HepG2 (cell line): ENCODE measurements around the gene DGAT2. TPM values are rescaled to one million over a fixed set of nuclear protein-coding genes. Genes with fewer than 3 reads are reported as not detected.

Experiments
- ATF1 ChIP-seq: IDR thresholded peaks from 2 replicates; pipeline ENCODE4 v1.6.1; 2016; ENCODE audit warnings: mild to moderate bottlenecking, control low read depth
- DPF2 ChIP-seq: sonication (generic); formaldehyde crosslinking; IDR thresholded peaks from 2 replicates; pipeline ENCODE4 v1.4.0; 2020; ENCODE audit warnings: mild to moderate bottlenecking, low read depth, missing genetic modification reagents, borderline replicate concordance
- ETV6 ChIP-seq: sonication (generic); formaldehyde crosslinking; conservative IDR thresholded peaks from 2 replicates; pipeline ENCODE4 v1.4.0; 2020; ENCODE audit warnings: missing genetic modification reagents
- GFI1 ChIP-seq: sonication (generic); formaldehyde crosslinking; IDR thresholded peaks from 2 replicates; pipeline ENCODE4 v1.5.0; 2020; ENCODE audit warnings: missing genetic modification reagents, mild to moderate bottlenecking, borderline replicate concordance
- GMEB2 ChIP-seq: IDR thresholded peaks from 2 replicates; pipeline ENCODE4 v1.6.1; 2016; ENCODE audit warnings: missing biosample characterization, missing genetic modification reagents, low read depth
- HDAC6 ChIP-seq: fragments of 200-600 bp; sonication (generic); IDR thresholded peaks from 2 replicates; pipeline ENCODE4 v1.7.0; 2017; ENCODE audit warnings: mild to moderate bottlenecking, antibody characterized with exemption, low read length, low read depth
- IKZF4 ChIP-seq: sonication (generic); formaldehyde crosslinking; IDR thresholded peaks from 2 replicates; pipeline ENCODE4 v1.5.1; 2020; ENCODE audit warnings: borderline replicate concordance, mild to moderate bottlenecking, low read depth, missing genetic modification reagents; ENCODE audit errors: not compliant biosample characterization
- JUND ChIP-seq: sonication (generic); formaldehyde crosslinking; IDR thresholded peaks from 2 replicates; pipeline ENCODE4 v1.8.0; 2022; ENCODE audit warnings: mild to moderate bottlenecking, missing genetic modification reagents
- KLF11 ChIP-seq: IDR thresholded peaks from 2 replicates; pipeline ENCODE4 v1.6.1; 2016; ENCODE audit warnings: missing compliant biosample characterization
- SATB2 ChIP-seq: sonication (generic); formaldehyde crosslinking; IDR thresholded peaks from 2 replicates; pipeline ENCODE4 v1.5.0; 2020; ENCODE audit warnings: missing genetic modification reagents
- SRSF1 ChIP-seq: fragments of 200-400 bp; formaldehyde crosslinking; optimal IDR thresholded peaks from 2 replicates; pipeline ENCODE3; 2017; ENCODE audit warnings: mild to moderate bottlenecking, low read depth, low read length, moderate library complexity
- ZBTB25 ChIP-seq: IDR thresholded peaks from 2 replicates; pipeline ENCODE4 v1.6.1; 2018; ENCODE audit warnings: missing genetic modification reagents
- ZNF362 ChIP-seq: sonication (generic); formaldehyde crosslinking; IDR thresholded peaks from 2 replicates; pipeline ENCODE4 v1.4.0; 2020; ENCODE audit warnings: missing genetic modification reagents, mild to moderate bottlenecking, borderline replicate concordance
- ZNF460 ChIP-seq: sonication (generic); formaldehyde crosslinking; IDR thresholded peaks from 2 replicates; pipeline ENCODE4 v1.5.1; 2020; ENCODE audit warnings: missing genetic modification reagents, mild to moderate bottlenecking, borderline replicate concordance
- ZNF513 ChIP-seq: sonication (generic); formaldehyde crosslinking; conservative IDR thresholded peaks from 2 replicates; pipeline ENCODE4 v1.5.0; 2020; ENCODE audit warnings: missing genetic modification reagents
- ZNF589 ChIP-seq: sonication (generic); formaldehyde crosslinking; conservative IDR thresholded peaks from 2 replicates; pipeline ENCODE4 v1.8.0; 2022; ENCODE audit warnings: mild to moderate bottlenecking, moderate library complexity, missing genetic modification reagents
- ZNF616 ChIP-seq: sonication (generic); formaldehyde crosslinking; IDR thresholded peaks from 2 replicates; pipeline ENCODE4 v1.5.0; 2020; ENCODE audit warnings: low read depth, mild to moderate bottlenecking, missing genetic modification reagents
- ZNF687 ChIP-seq: sonication (generic); formaldehyde crosslinking; IDR thresholded peaks from 2 replicates; pipeline ENCODE4 v1.5.1; 2020; ENCODE audit warnings: mild to moderate bottlenecking, missing genetic modification reagents, moderate library complexity
- ZNF704 ChIP-seq: sonication (generic); formaldehyde crosslinking; IDR thresholded peaks from 2 replicates; pipeline ENCODE4 v1.8.1; 2023; ENCODE audit warnings: mild to moderate bottlenecking, inconsistent platforms, moderate library complexity, missing genetic modification reagents, borderline replicate concordance
- polyA plus RNA-seq, 8 experiments: library from polyadenylated mRNA; depleted of rRNA in 3 of 8; stranded (reverse) in 7 of 8; unstranded in 1 of 8; fragments of >200 nt; fragmentation: Illumina TruSeq in 4 of 8; extraction: Trizol in 4 of 8; gene quantifications; 2 replicates each; pipeline versions ENCODE4 v1.2.1 to v1.2.3, GENCODE V29; 2011 to 2016; ENCODE audit warnings: low read depth in 4 of 8, missing spikeins in 1 of 8, mixed read lengths in 1 of 8; ENCODE audit not compliant: insufficient read depth in 1 of 8
- total RNA-seq, 5 experiments: library from RNA; depleted of rRNA; stranded (reverse); fragments of >200 nt; fragmentation: Illumina TruSeq; extraction: Trizol; gene quantifications; 2 replicates each; pipeline ENCODE4 v1.2.3, GENCODE V29; 2016; ENCODE audit warnings: low read depth in 1 of 5

DGAT2 gene
- total and polyA plus RNA-seq, 2 of the 13 experiments (the other 11 are each of a cell fraction or from before 2014, with no cell fraction given), result 39.0 to 65.6 TPM

GRCh38 chr11:75784085-75784478 lies 15.5 kb downstream of the DGAT2 start (continued):
- no peak for TF ChIP-seq ZNF589 (CRISPR knock-in tag)
- no peak for TF ChIP-seq ATF1 (CRISPR knock-in tag)
- no peak for TF ChIP-seq ZNF616 (CRISPR knock-in tag)
- peak; percentile 99 for TF ChIP-seq ZNF362 (CRISPR knock-in tag)
- peak; percentile 91; the same call in 1 of the 2 replicates for TF ChIP-seq DPF2 (CRISPR knock-in tag)
- TF ChIP-seq ZNF460 (CRISPR knock-in tag), result no peak
- 0 out of 2 replicates have a peak, but pooled peaks have one; percentile 45 for TF ChIP-seq ZBTB25 (CRISPR knock-in tag)
- TF ChIP-seq ZNF513, result no peak
- TF ChIP-seq GMEB2, result no peak
- no peak for TF ChIP-seq SATB2 (CRISPR knock-in tag)
- peak; percentile 93 for TF ChIP-seq GFI1 (CRISPR knock-in tag)
- TF ChIP-seq ZNF687, result no peak
- TF ChIP-seq JUND, result no peak
- TF ChIP-seq ZNF704 (CRISPR knock-in tag), result no peak
- no peak for TF ChIP-seq IKZF4 (CRISPR knock-in tag)
- TF ChIP-seq SRSF1, result no peak
- TF ChIP-seq ETV6 (CRISPR knock-in tag), result no peak
- TF ChIP-seq KLF11 (CRISPR knock-in tag), result 0 out of 2 replicates have a peak, but pooled peaks have one; percentile 60
- no peak for TF ChIP-seq HDAC6
